Measurements from ENCODE around the gene JAZF1. TPM values are rescaled to one million over a fixed set of nuclear protein-coding genes. Genes with fewer than 3 reads are reported as not detected.

The JAZF1 gene
- polyA plus RNA-seq, 2 donors, result 1.6 to 3.5 TPM

- WGBS, 2 donors, result 85 to 88% methylated on average over 3 of the region's 3 CpGs
- Histone ChIP-seq H3K36me3 (ENCODE audit: control insufficient read depth in 2 of 2, insufficient read depth in 2 of 2, low read length in 1 of 2) (no peaks in the 10 kb centered on the region), H3K27me3 (ENCODE audit: control insufficient read depth in 1 of 2, insufficient read depth in 2 of 2, low read length in 2 of 2) (no peaks in the 10 kb centered on the region), H3K4me3 (ENCODE audit: low read depth in 1 of 2, low read length in 2 of 2) (no peak overlapping the region), H3K27ac (ENCODE audit: low read depth in 2 of 2, low read length in 1 of 2) (no peak overlapping the region), H3K9me3 (ENCODE audit: control insufficient read depth in 2 of 2, insufficient read depth in 1 of 2, low read depth in 1 of 2, low read length in 1 of 2) (no peaks in the 10 kb centered on the region), H3K4me1 (ENCODE audit: control insufficient read depth in 2 of 2, insufficient read depth in 2 of 2, low read length in 1 of 2) (peaks cover 0 to 2% of the 10 kb centered on the region in 2 donors)
Observed at GRCh38 chr7:28172958-28173357, 7.6 kb downstream of the JAZF1 start.

- 96% methylated on average over 6 of the region's 6 CpGs for WGBS, 2 donors
- Histone ChIP-seq H3K4me1 (ENCODE audit: control insufficient read depth in 2 of 2, insufficient read depth in 2 of 2, low read length in 1 of 2) (peaks cover 0 to 2% of the 10 kb centered on the region in 2 donors), H3K27me3 (ENCODE audit: control insufficient read depth in 1 of 2, insufficient read depth in 2 of 2, low read length in 2 of 2) (no peaks in the 10 kb centered on the region), H3K36me3 (ENCODE audit: control insufficient read depth in 2 of 2, insufficient read depth in 2 of 2, low read length in 1 of 2) (no peaks in the 10 kb centered on the region), H3K27ac (ENCODE audit: low read depth in 2 of 2, low read length in 1 of 2) (no peak overlapping the region), H3K4me3 (ENCODE audit: low read depth in 1 of 2, low read length in 2 of 2) (no peak overlapping the region), H3K9me3 (ENCODE audit: control insufficient read depth in 2 of 2, insufficient read depth in 1 of 2, low read depth in 1 of 2, low read length in 1 of 2) (no peaks in the 10 kb centered on the region)
Observed at GRCh38 chr7:28170701-28171100, 9.9 kb downstream of the JAZF1 start.

- H3K36me3 ChIP-seq (ENCODE audit: control insufficient read depth in 2 of 2, insufficient read depth in 2 of 2, low read length in 1 of 2), result no peaks in the 10 kb centered on the region
- WGBS, 2 donors, result 31 to 33% methylated on average over 1 of the region's 1 CpG
- peaks cover 0 to 2% of the 10 kb centered on the region in 2 donors for H3K4me1 ChIP-seq (ENCODE audit: control insufficient read depth in 2 of 2, insufficient read depth in 2 of 2, low read length in 1 of 2)
- no peak overlapping the region for H3K27ac ChIP-seq (ENCODE audit: low read depth in 2 of 2, low read length in 1 of 2)
- H3K9me3 ChIP-seq (ENCODE audit: control insufficient read depth in 2 of 2, insufficient read depth in 1 of 2, low read depth in 1 of 2, low read length in 1 of 2), result no peaks in the 10 kb centered on the region
- no peak overlapping the region for H3K4me3 ChIP-seq (ENCODE audit: low read depth in 1 of 2, low read length in 2 of 2)
- H3K27me3 ChIP-seq (ENCODE audit: control insufficient read depth in 1 of 2, insufficient read depth in 2 of 2, low read length in 2 of 2), result no peaks in the 10 kb centered on the region
Observed at GRCh38 chr7:28169230-28169629, 11.4 kb downstream of the JAZF1 start.

- 68 to 73% methylated on average over 5 of the region's 5 CpGs for WGBS, 2 donors
- peaks cover 0 to 2% of the 10 kb centered on the region in 2 donors for H3K4me1 ChIP-seq (ENCODE audit: control insufficient read depth in 2 of 2, insufficient read depth in 2 of 2, low read length in 1 of 2)
- H3K27me3 ChIP-seq (ENCODE audit: control insufficient read depth in 1 of 2, insufficient read depth in 2 of 2, low read length in 2 of 2), result no peaks in the 10 kb centered on the region
- no peaks in the 10 kb centered on the region for H3K9me3 ChIP-seq (ENCODE audit: control insufficient read depth in 2 of 2, insufficient read depth in 1 of 2, low read depth in 1 of 2, low read length in 1 of 2)
- no peak overlapping the region for H3K27ac ChIP-seq (ENCODE audit: low read depth in 2 of 2, low read length in 1 of 2)
- H3K4me3 ChIP-seq (ENCODE audit: low read depth in 1 of 2, low read length in 2 of 2), result no peak overlapping the region
- no peaks in the 10 kb centered on the region for H3K36me3 ChIP-seq (ENCODE audit: control insufficient read depth in 2 of 2, insufficient read depth in 2 of 2, low read length in 1 of 2)
Observed at GRCh38 chr7:28168393-28169158, 12.0 kb downstream of the JAZF1 start.

GRCh38 chr7:28166982-28167715, 13.4 kb downstream of the JAZF1 start:
- Histone ChIP-seq H3K9me3 (ENCODE audit: control insufficient read depth in 2 of 2, insufficient read depth in 1 of 2, low read depth in 1 of 2, low read length in 1 of 2) (no peaks in the 10 kb centered on the region), H3K4me1 (ENCODE audit: control insufficient read depth in 2 of 2, insufficient read depth in 2 of 2, low read length in 1 of 2) (no peaks in the 10 kb centered on the region), H3K27ac (ENCODE audit: low read depth in 2 of 2, low read length in 1 of 2) (no peak overlapping the region), H3K4me3 (ENCODE audit: low read depth in 1 of 2, low read length in 2 of 2) (no peak overlapping the region), H3K36me3 (ENCODE audit: control insufficient read depth in 2 of 2, insufficient read depth in 2 of 2, low read length in 1 of 2) (no peaks in the 10 kb centered on the region), H3K27me3 (ENCODE audit: control insufficient read depth in 1 of 2, insufficient read depth in 2 of 2, low read length in 2 of 2) (no peaks in the 10 kb centered on the region)
- 88% methylated on average over 5 of the region's 5 CpGs for WGBS, 2 donors

- Histone ChIP-seq H3K36me3 (ENCODE audit: control insufficient read depth in 2 of 2, insufficient read depth in 2 of 2, low read length in 1 of 2) (no peaks in the 10 kb centered on the region), H3K27me3 (ENCODE audit: control insufficient read depth in 1 of 2, insufficient read depth in 2 of 2, low read length in 2 of 2) (no peaks in the 10 kb centered on the region), H3K9me3 (ENCODE audit: control insufficient read depth in 2 of 2, insufficient read depth in 1 of 2, low read depth in 1 of 2, low read length in 1 of 2) (no peaks in the 10 kb centered on the region), H3K4me1 (ENCODE audit: control insufficient read depth in 2 of 2, insufficient read depth in 2 of 2, low read length in 1 of 2) (no peaks in the 10 kb centered on the region), H3K4me3 (ENCODE audit: low read depth in 1 of 2, low read length in 2 of 2) (no peak overlapping the region), H3K27ac (ENCODE audit: low read depth in 2 of 2, low read length in 1 of 2) (no peak overlapping the region)
- 76 to 77% methylated on average over 4 of the region's 4 CpGs for WGBS, 2 donors
Observed at GRCh38 chr7:28165961-28166955, 14.3 kb downstream of the JAZF1 start.

- H3K36me3 ChIP-seq (ENCODE audit: control insufficient read depth in 2 of 2, insufficient read depth in 2 of 2, low read length in 1 of 2), result no peaks in the 10 kb centered on the region
- no peak overlapping the region for H3K4me3 ChIP-seq (ENCODE audit: low read depth in 1 of 2, low read length in 2 of 2)
- no peaks in the 10 kb centered on the region for H3K4me1 ChIP-seq (ENCODE audit: control insufficient read depth in 2 of 2, insufficient read depth in 2 of 2, low read length in 1 of 2)
- H3K9me3 ChIP-seq (ENCODE audit: control insufficient read depth in 2 of 2, insufficient read depth in 1 of 2, low read depth in 1 of 2, low read length in 1 of 2), result no peaks in the 10 kb centered on the region
- 72 to 84% methylated on average over 2 of the region's 2 CpGs for WGBS, 2 donors
- no peak overlapping the region for H3K27ac ChIP-seq (ENCODE audit: low read depth in 2 of 2, low read length in 1 of 2)
- no peaks in the 10 kb centered on the region for H3K27me3 ChIP-seq (ENCODE audit: control insufficient read depth in 1 of 2, insufficient read depth in 2 of 2, low read length in 2 of 2)
Observed at GRCh38 chr7:28165261-28165660, 15.3 kb downstream of the JAZF1 start.

- Histone ChIP-seq H3K4me1 (ENCODE audit: control insufficient read depth in 2 of 2, insufficient read depth in 2 of 2, low read length in 1 of 2) (no peaks in the 10 kb centered on the region), H3K27ac (ENCODE audit: low read depth in 2 of 2, low read length in 1 of 2) (no peak overlapping the region), H3K4me3 (ENCODE audit: low read depth in 1 of 2, low read length in 2 of 2) (no peak overlapping the region), H3K9me3 (ENCODE audit: control insufficient read depth in 2 of 2, insufficient read depth in 1 of 2, low read depth in 1 of 2, low read length in 1 of 2) (no peaks in the 10 kb centered on the region), H3K36me3 (ENCODE audit: control insufficient read depth in 2 of 2, insufficient read depth in 2 of 2, low read length in 1 of 2) (no peaks in the 10 kb centered on the region), H3K27me3 (ENCODE audit: control insufficient read depth in 1 of 2, insufficient read depth in 2 of 2, low read length in 2 of 2) (no peaks in the 10 kb centered on the region)
Observed at GRCh38 chr7:28163949-28164348, 16.6 kb downstream of the JAZF1 start.

- H3K4me3 ChIP-seq (ENCODE audit: low read depth in 1 of 2, low read length in 2 of 2), result no peak overlapping the region
- no peak overlapping the region for H3K27ac ChIP-seq (ENCODE audit: low read depth in 2 of 2, low read length in 1 of 2)
- no peaks in the 10 kb centered on the region for H3K4me1 ChIP-seq (ENCODE audit: control insufficient read depth in 2 of 2, insufficient read depth in 2 of 2, low read length in 1 of 2)
- H3K9me3 ChIP-seq (ENCODE audit: control insufficient read depth in 2 of 2, insufficient read depth in 1 of 2, low read depth in 1 of 2, low read length in 1 of 2), result no peaks in the 10 kb centered on the region
- 89 to 96% methylated on average over 1 of the region's 1 CpG for WGBS, 2 donors
- H3K36me3 ChIP-seq (ENCODE audit: control insufficient read depth in 2 of 2, insufficient read depth in 2 of 2, low read length in 1 of 2), result no peaks in the 10 kb centered on the region
- no peaks in the 10 kb centered on the region for H3K27me3 ChIP-seq (ENCODE audit: control insufficient read depth in 1 of 2, insufficient read depth in 2 of 2, low read length in 2 of 2)
Observed at GRCh38 chr7:28161331-28161730, 19.3 kb downstream of the JAZF1 start.
